ENCODE results near the gene ADAP2. TPM values are rescaled to one million over a fixed set of nuclear protein-coding genes. Genes with fewer than 3 reads are reported as not detected.
"Not testable (repeated sequence)": the region's sequence is repeated elsewhere in the genome, so short reads cannot be mapped to it uniquely, and the experiment has no call there.

Gene ADAP2, protein sequence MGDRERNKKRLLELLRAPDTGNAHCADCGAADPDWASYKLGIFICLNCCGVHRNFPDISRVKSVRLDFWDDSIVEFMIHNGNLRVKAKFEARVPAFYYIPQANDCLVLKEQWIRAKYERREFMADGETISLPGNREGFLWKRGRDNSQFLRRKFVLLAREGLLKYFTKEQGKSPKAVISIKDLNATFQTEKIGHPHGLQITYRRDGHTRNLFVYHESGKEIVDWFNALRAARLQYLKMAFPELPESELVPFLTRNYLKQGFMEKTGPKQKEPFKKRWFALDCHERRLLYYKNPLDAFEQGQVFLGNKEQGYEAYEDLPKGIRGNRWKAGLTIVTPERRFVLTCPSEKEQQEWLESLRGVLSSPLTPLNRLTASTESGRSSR
- total RNA-seq (2014; rRNA removed; shearing (Covaris generic)) = 0.13 and 1.3 TPM in 2 replicates

DNA sequence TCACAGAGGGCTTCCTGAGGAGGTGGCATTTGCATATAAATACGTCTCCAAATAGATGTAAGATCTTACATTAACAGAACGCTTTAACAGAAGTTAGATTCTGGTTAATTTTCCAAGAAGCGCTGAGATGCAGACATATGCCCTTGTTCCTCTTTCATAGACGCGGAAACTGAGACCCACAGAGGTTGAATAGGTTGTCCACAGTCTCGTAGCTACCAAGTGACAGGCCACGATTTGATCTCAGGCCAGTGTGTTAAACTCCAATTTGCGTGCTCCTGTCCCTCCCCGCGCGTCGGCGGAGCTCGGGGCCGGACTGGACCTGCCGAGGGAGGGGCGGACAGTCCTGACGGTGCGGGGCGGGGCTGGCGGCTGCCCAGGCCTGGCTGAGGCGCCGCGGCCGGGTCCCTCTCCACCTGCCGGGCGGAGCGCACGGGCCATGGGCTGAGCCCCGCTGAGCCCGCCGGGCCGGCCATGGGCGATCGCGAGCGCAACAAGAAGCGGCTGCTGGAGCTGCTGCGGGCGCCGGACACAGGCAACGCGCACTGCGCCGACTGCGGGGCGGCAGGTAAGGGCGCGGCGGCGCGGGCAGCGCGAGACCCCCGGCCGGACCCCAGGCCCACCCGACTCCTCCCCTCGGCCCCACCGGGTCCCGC is at the start of gene ADAP2:
TSS of gene ADAP2 (plus strand) at position 402 of the 653 bp plus-strand sequence. CDS start at position 472, 70 bp downstream.
- H3K4me3 ChIP-seq = 0 out of 2 replicates have a peak within 1 kb of the TSS, but pooled peaks have one; percentile 11
- DNase-seq (ENCODE audit: low read depth in 1 of 2, low spot score in 2 of 2) = no peak
- H3K4me1 ChIP-seq (replicated peaks) = peaks cover 24% of the 10 kb centered on the region
- no peaks in the 10 kb centered on the region for H3K36me3 ChIP-seq
- no peak within 1 kb of the TSS for H3K27ac ChIP-seq
- no peaks in the 10 kb centered on the region; the same call in 1 of the 2 replicates for H3K9me3 ChIP-seq (replicated peaks)
- peaks cover 23% of the 10 kb centered on the region for H3K27me3 ChIP-seq (replicated peaks)

DNA sequence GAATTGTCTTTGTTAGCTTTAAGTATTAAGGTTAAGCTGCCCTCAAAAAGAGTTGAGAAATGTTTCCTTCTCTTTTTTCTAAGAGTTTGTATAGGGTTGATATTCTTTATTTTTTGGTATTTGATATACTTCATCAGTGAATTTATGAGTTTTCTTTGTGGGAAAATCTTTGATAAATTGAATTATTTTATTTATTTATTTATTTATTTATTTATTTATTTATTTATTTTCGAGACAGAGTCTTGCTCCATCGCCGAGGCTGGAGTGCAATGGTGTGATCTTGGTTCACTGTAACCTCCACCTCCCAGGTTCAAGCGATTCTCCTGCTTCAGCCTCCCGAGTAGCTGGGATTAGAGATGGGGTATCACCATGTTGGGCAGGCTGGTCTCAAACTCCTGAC is 35.6 kb upstream of the ADAP2 start:
- H3K4me1 ChIP-seq (replicated peaks) = no peaks in the 10 kb centered on the region
- no peak for DNase-seq (ENCODE audit: low read depth in 1 of 2, low spot score in 2 of 2)
- no peaks in the 10 kb centered on the region for H3K27me3 ChIP-seq (replicated peaks)
- no peak overlapping the region for H3K27ac ChIP-seq
- H3K4me3 ChIP-seq = no peak overlapping the region
- H3K36me3 ChIP-seq = peaks cover 38% of the 10 kb centered on the region
- no peaks in the 10 kb centered on the region for H3K9me3 ChIP-seq (replicated peaks)

- no peaks in the 10 kb centered on the region for H3K27me3 ChIP-seq (replicated peaks)
- no peak overlapping the region for H3K27ac ChIP-seq
- H3K4me3 ChIP-seq = no peak overlapping the region
- no peak for DNase-seq (ENCODE audit: low read depth in 1 of 2, low spot score in 2 of 2)
- no peaks in the 10 kb centered on the region for H3K4me1 ChIP-seq (replicated peaks)
- H3K9me3 ChIP-seq (replicated peaks) = no peaks in the 10 kb centered on the region
- H3K36me3 ChIP-seq = peaks cover 50% of the 10 kb centered on the region
Measured at GRCh38 chr17:30894236-30894635, 27.5 kb upstream of the ADAP2 start.

GRCh38 chr17:30897311-30897710 is 24.4 kb upstream of the ADAP2 start:
- H3K4me3 ChIP-seq = no peak overlapping the region
- no peaks in the 10 kb centered on the region for H3K9me3 ChIP-seq (replicated peaks)
- DNase-seq (ENCODE audit: low read depth in 1 of 2, low spot score in 2 of 2) = no peak
- no peaks in the 10 kb centered on the region for H3K27me3 ChIP-seq (replicated peaks)
- H3K36me3 ChIP-seq = peaks cover 62% of the 10 kb centered on the region
- no peaks in the 10 kb centered on the region for H3K4me1 ChIP-seq (replicated peaks)
- H3K27ac ChIP-seq = no peak overlapping the region

DNA sequence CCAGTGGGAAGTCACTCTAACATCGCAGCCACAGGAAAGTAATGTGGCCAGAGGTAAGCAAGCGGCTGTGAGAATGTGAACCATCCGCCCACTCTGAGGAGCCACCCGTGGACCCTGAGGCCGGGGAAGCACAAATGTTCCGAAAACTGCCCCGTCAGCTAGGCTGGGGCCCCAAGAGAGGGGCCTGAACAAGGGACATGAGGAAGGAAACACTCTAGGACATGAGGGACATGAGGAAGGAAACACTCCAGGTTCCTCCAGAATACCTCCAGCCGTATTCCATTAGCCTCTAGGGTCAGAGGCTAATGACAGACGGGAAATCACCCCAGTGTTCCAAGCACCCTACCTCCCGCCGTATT is 16.0 kb upstream of the ADAP2 start:
- H3K4me1 ChIP-seq (replicated peaks) = peaks cover 15% of the 10 kb centered on the region
- H3K36me3 ChIP-seq = peaks cover 28% of the 10 kb centered on the region
- H3K9me3 ChIP-seq (replicated peaks) = no peaks in the 10 kb centered on the region
- peak overlapping the region; percentile 58 for H3K4me3 ChIP-seq
- no peaks in the 10 kb centered on the region for H3K27me3 ChIP-seq (replicated peaks)
- peak in 1 of 2 experiments; percentile 68 for DNase-seq (ENCODE audit: low read depth in 1 of 2, low spot score in 2 of 2)
- H3K27ac ChIP-seq = peak overlapping the region; percentile 61

DNA sequence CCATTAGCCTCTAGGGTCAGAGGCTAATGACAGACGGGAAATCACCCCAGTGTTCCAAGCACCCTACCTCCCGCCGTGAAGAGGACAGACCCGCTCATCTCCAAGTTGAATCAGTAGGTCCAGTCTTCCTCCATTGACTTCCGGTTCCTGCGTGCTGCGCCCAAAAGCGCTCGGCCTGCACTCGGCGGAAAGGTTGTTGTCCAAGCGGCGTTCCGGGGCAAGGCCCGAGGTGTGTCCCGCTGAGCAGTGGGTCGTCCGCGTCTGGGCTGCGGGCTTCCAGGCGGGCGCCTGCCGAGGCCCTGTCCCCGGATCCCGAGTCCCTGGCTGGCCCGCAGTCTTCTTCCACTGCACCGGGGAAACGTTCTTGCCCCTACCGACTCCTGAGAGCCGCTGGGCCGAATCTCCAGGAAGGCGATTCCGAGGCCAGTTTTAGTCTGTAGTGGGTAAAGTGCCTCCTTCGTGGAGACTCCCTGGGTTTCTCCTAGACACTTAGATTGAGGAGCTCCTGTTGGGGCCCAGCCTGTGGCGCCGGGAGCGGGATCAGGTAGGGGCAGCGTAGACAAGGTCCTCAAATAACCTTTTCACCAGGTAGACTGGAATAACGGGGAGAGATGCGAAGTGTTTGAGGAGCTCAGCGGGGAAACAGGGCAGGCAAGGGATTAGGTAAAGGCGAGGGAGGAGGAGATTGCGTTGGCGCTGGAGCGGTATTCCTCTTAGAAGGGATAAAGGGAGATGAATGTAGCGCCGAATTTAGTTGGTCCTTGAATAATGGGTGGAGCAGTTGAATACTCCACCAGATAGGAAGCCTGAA is 15.4 kb upstream of the ADAP2 start, which contains the start of gene TEFM:
TSS of gene TEFM (minus strand) at position 138 of the 811 bp plus-strand sequence. CDS start at position 98, 40 bp downstream.
- Histone ChIP-seq H3K27ac (peak within 1 kb of the TSS; percentile 61), H3K4me1 (replicated peaks) (peaks cover 15% of the 10 kb centered on the region), H3K9me3 (replicated peaks) (no peaks in the 10 kb centered on the region), H3K36me3 (peaks cover 23% of the 10 kb centered on the region), H3K4me3 (peak within 1 kb of the TSS; percentile 58), H3K27me3 (replicated peaks) (no peaks in the 10 kb centered on the region)
- DNase-seq (ENCODE audit: low read depth in 1 of 2, low spot score in 2 of 2) = peak; percentile 88 to 91

GRCh38 chr17:30908717-30909420 is 12.9 kb upstream of the ADAP2 start:
- no peak for DNase-seq (ENCODE audit: low read depth in 1 of 2, low spot score in 2 of 2)
- Histone ChIP-seq H3K36me3 (peaks cover 4% of the 10 kb centered on the region), H3K27ac (no peak overlapping the region), H3K4me3 (no peak overlapping the region), H3K9me3 (replicated peaks) (no peaks in the 10 kb centered on the region), H3K27me3 (replicated peaks) (no peaks in the 10 kb centered on the region), H3K4me1 (replicated peaks) (peaks cover 15% of the 10 kb centered on the region)

DNA sequence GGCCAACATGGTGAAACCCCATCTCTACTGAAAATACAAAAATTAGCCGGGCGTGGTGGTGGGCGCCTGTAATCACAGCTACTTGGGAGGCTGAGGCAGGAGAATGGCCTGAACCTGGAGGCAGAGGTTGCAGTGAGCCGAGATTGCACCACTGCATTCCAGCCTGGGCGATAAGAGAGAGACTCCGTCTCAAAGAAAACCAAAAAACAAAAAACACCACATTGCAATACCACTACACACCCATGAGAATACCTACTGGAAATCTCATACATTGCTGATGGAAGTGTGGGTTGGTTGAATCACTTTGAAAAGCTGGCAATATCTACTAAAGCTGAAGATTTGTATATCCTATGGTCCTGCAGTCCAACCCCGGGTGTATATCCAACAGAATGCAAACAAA is 11.6 kb upstream of the ADAP2 start:
- peaks cover 13% of the 10 kb centered on the region for H3K4me1 ChIP-seq (replicated peaks)
- not testable (repeated sequence) for H3K27ac ChIP-seq; H3K27me3 ChIP-seq (replicated peaks); H3K9me3 ChIP-seq (replicated peaks); H3K4me3 ChIP-seq; DNase-seq (ENCODE audit: low read depth in 1 of 2, low spot score in 2 of 2); H3K36me3 ChIP-seq

- Histone ChIP-seq H3K4me1 (replicated peaks) (no peaks in the 10 kb centered on the region), H3K27me3 (replicated peaks) (no peaks in the 10 kb centered on the region), H3K4me3 (no peak overlapping the region), H3K9me3 (replicated peaks) (no peaks in the 10 kb centered on the region), H3K36me3 (no peaks in the 10 kb centered on the region), H3K27ac (no peak overlapping the region)
- DNase-seq (ENCODE audit: low read depth in 1 of 2, low spot score in 2 of 2) = no peak
Measured at GRCh38 chr17:30913955-30914354, 7.8 kb upstream of the ADAP2 start.

DNA sequence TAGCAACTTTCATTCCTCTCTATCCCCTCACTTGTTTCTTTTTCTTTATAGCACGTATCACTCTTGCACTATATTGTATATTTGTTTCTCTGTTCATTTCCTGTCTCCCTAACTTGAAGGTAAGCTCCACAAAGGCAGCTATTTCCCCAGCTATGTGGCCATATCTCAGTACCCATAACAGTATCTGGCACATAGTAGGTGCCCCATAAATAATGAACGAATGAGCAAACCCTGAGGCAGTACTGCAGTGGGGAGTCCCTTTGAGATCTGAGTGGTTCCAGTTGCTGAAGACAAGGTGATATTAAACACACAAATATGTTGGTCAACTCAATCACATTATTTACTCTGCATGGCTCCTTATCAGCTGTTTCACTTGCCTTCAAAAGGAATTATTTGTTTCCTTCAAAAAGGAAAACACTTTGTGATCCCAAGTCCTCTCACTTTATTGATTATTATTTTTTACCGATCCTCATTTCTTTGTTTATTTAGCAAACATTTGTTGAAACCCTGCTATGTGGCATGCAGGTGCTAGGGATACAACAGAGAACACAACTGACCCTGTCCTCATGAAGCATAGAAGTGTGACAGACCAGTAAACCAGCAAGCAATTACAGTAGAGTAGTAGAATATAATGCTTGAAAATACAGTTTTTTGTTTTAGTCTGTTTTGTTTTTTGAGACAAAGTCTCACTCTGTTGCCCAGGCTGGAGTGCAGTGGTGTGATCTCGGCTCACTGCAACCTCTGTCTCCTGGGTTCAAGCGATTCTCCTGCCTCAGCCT is 5.7 kb upstream of the ADAP2 start:
- H3K27me3 ChIP-seq (replicated peaks) = no peaks in the 10 kb centered on the region
- H3K36me3 ChIP-seq = no peaks in the 10 kb centered on the region
- no peak overlapping the region for H3K4me3 ChIP-seq
- no peak for DNase-seq (ENCODE audit: low read depth in 1 of 2, low spot score in 2 of 2)
- no peak overlapping the region for H3K27ac ChIP-seq
- peaks cover 11% of the 10 kb centered on the region for H3K4me1 ChIP-seq (replicated peaks)
- H3K9me3 ChIP-seq (replicated peaks) = no peaks in the 10 kb centered on the region

DNA sequence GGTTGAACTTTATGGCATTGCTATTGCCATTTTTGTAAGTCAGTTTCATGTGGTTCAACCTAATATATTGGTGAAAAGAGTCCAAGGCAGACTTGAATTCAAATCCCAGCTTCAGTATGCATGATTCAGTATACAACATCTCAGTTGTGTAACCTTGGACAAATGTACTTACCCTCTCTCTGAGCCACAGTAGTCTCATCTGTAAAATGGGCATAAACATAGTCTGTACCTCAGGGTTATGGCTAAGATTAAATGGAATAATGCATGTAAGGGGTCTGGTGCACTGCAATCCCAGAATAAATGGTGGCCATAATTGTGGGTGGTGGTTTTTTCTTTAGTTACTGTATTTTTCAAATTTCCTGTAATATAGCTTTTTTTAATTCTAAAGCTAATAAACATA is 4.7 kb upstream of the ADAP2 start:
- H3K9me3 ChIP-seq (replicated peaks) = no peaks in the 10 kb centered on the region
- H3K27me3 ChIP-seq (replicated peaks) = peaks cover 10% of the 10 kb centered on the region
- H3K36me3 ChIP-seq = no peaks in the 10 kb centered on the region
- H3K4me1 ChIP-seq (replicated peaks) = peaks cover 17% of the 10 kb centered on the region
- DNase-seq (ENCODE audit: low read depth in 1 of 2, low spot score in 2 of 2) = no peak
- no peak overlapping the region for H3K27ac ChIP-seq
- H3K4me3 ChIP-seq = no peak overlapping the region

- Histone ChIP-seq H3K4me3 (no peak overlapping the region), H3K27me3 (replicated peaks) (peaks cover 23% of the 10 kb centered on the region), H3K9me3 (replicated peaks) (no peaks in the 10 kb centered on the region; the same call in 1 of the 2 replicates), H3K36me3 (no peaks in the 10 kb centered on the region), H3K27ac (no peak overlapping the region), H3K4me1 (replicated peaks) (peaks cover 24% of the 10 kb centered on the region)
- DNase-seq (ENCODE audit: low read depth in 1 of 2, low spot score in 2 of 2) = peak in 1 of 2 experiments; percentile 30
Measured at GRCh38 chr17:30920282-30920681, 1.5 kb upstream of the ADAP2 start.
